Caco-2 (cell line): ENCODE measurements around the gene F5. TPM values are rescaled to one million over a fixed set of nuclear protein-coding genes. Genes with fewer than 3 reads are reported as not detected.

Experiments
- BruUV-seq: library from RNA; stranded (reverse); fragments of 400-500 nt; replicated peaks from 2 replicates; lab custom pipeline; 2021; lab: Mats Ljungman, UMichigan
- CTCF ChIA-PET: fragments of 300-600 bp; sonication (Branson Sonifier 250); formaldehyde crosslinking; loops from one replicate; lab custom pipeline; 2022; ENCODE audit warnings: antibody characterized with exemption; lab: Charles Lee
- POLR2A ChIA-PET: fragments of 300-600 bp; sonication (Branson Sonifier 250); formaldehyde crosslinking; loops from one replicate; lab custom pipeline; 2022; ENCODE audit warnings: antibody characterized with exemption; lab: Charles Lee
- DNase-seq, 2 experiments: peaks; one replicate each; pipeline versions ENCODE4 v3.0.0 to v3.0.0-alpha.2; 2020 to 2022
- H3K27me3 ChIP-seq: replicated peaks from 2 replicates; pipeline ENCODE4 v1.6.0; 2011; ENCODE audit warnings: low read length; ENCODE audit not compliant: control insufficient read depth, insufficient read depth
- H3K36me3 ChIP-seq: 2 replicates; pipeline ENCODE4 v1.5.1; 2011; ENCODE audit warnings: low read length; ENCODE audit not compliant: control insufficient read depth, insufficient read depth
- H3K4me1 ChIP-seq: fragments of 250-450 bp; sonication (Bioruptor Pico); 2 replicates; pipeline ENCODE4 v1.5.1; 2020; ENCODE audit warnings: mild to moderate bottlenecking
- H3K4me3 ChIP-seq: 2 replicates; pipeline ENCODE4 v1.5.1; 2011; ENCODE audit warnings: low read depth, mild to moderate bottlenecking, control low read depth, low read length
- H3K9me3 ChIP-seq: fragments of 250-450 bp; sonication (Bioruptor Pico); 2 replicates; pipeline ENCODE4 v1.5.1; 2020; ENCODE audit warnings: mild to moderate bottlenecking, moderate library complexity
- H3K27ac Mint-ChIP-seq: one replicate; pipeline ENCODE4 v1.8.0; 2022; ENCODE audit warnings: mixed read lengths; ENCODE audit not compliant: unreplicated experiment
- H3K27me3 Mint-ChIP-seq: one replicate; pipeline ENCODE4 v1.8.0; 2022; ENCODE audit warnings: mixed read lengths; ENCODE audit not compliant: insufficient read depth, unreplicated experiment
- H3K36me3 Mint-ChIP-seq: one replicate; pipeline ENCODE4 v1.8.0; 2022; ENCODE audit warnings: mild to moderate bottlenecking, mixed read lengths; ENCODE audit not compliant: insufficient read depth, unreplicated experiment
- H3K4me1 Mint-ChIP-seq: one replicate; pipeline ENCODE4 v1.8.0; 2022; ENCODE audit warnings: low read depth, mixed read lengths; ENCODE audit not compliant: unreplicated experiment
- H3K4me3 Mint-ChIP-seq: one replicate; pipeline ENCODE4 v1.8.0; 2022; ENCODE audit warnings: mild to moderate bottlenecking, moderate library complexity, mixed read lengths; ENCODE audit not compliant: unreplicated experiment
- H3K9me3 Mint-ChIP-seq: one replicate; pipeline ENCODE4 v1.8.0; 2022; ENCODE audit warnings: mixed read lengths; ENCODE audit not compliant: unreplicated experiment
- CTCF ChIP-seq, 2 experiments: fragments of 200-600 bp in 1 of 2; IDR thresholded peaks; 1 replicate in 1 of 2; 2 replicates in 1 of 2; pipeline versions ENCODE4 v1.5.1 to v1.8.0; 2011 to 2022; ENCODE audit warnings: antibody characterized with exemption in 1 of 2, control low read depth in 1 of 2, inconsistent platforms in 1 of 2, low read depth in 1 of 2, low read length in 1 of 2, mild to moderate bottlenecking in 1 of 2, moderate library complexity in 1 of 2; ENCODE audit not compliant: insufficient read depth in 1 of 2, severe bottlenecking in 1 of 2, unreplicated experiment in 1 of 2
- intact Hi-C: fragments of 100-400 bp; cut with micrococcal nuclease; formaldehyde crosslinking; loops from one replicate; pipeline ENCODE4 v1.10.0; 2022; ENCODE audit not compliant: unreplicated experiment
- total RNA-seq: library from RNA; stranded (reverse); gene quantifications from 2 replicates; pipeline ENCODE4 v1.2.3, GENCODE V29; 2022

F5 gene
- total RNA-seq, 1 experiment from 2014 or later = 0.50 TPM

DNA sequence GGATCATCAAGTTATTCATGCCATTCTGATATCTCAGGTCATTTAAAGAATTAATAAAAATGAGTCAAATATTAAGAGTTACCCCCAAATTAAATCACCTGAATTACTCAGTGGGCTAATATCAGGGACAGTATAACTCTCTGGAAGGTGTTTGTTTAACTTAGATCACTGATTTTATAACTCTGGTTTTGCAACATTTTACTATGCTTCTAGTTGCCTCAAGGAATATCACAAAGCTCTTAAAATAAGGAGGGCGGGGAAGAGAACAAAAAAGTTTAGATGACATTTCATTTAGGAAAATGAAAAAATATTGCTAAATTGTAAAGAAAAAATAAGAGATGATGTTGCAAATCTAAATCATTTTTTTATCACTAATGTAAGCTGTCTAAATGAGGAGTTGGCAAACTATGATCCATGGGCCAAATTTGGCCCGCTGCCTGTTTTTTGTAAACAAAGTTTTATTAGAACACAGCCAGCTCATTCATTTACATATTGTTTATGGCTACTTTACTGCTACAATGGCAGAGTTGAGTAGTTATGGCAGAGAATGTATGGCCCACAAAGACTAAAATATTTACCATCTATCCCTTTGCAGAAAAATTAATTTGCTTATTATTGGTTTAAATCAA, 68.6 kb downstream of the F5 start:
- TF ChIP-seq CTCF (IDR thresholded peaks at IDR 0.05; ENCODE audit: insufficient read depth in 1 of 2, low read depth in 1 of 2, low read length in 1 of 2, severe bottlenecking in 1 of 2, unreplicated experiment in 1 of 2) = no peak
- peaks cover 6% of the 10 kb centered on the region for H3K4me1 Mint-ChIP-seq
- POLR2A ChIA-PET = no interaction called here
- Histone ChIP-seq H3K4me3 (no peak overlapping the region), H3K9me3 (no peaks in the 10 kb centered on the region), H3K36me3 (no peaks in the 10 kb centered on the region), H3K4me1 (no peaks in the 10 kb centered on the region), H3K27me3 (no peaks in the 10 kb centered on the region)
- BruUV-seq = no TSS peak
- no peaks in the 10 kb centered on the region for H3K27me3 Mint-ChIP-seq
- H3K36me3 Mint-ChIP-seq = no peaks in the 10 kb centered on the region
- intact Hi-C loops = no loop called here
- no peak for DNase-seq
- CTCF ChIA-PET = interaction anchor here (0.6 kb wide), 1 partner anchor 8 kb away, joined by 3 read pairs; no protein-coding TSS in a partner anchor
- H3K27ac Mint-ChIP-seq = no peak overlapping the region
- no peaks in the 10 kb centered on the region for H3K9me3 Mint-ChIP-seq
- H3K4me3 Mint-ChIP-seq = no peak overlapping the region

- H3K36me3 Mint-ChIP-seq = no peaks in the 10 kb centered on the region
- H3K36me3 ChIP-seq = no peaks in the 10 kb centered on the region
- H3K27me3 Mint-ChIP-seq = no peaks in the 10 kb centered on the region
- H3K27me3 ChIP-seq = no peaks in the 10 kb centered on the region
- H3K4me3 Mint-ChIP-seq = no peak overlapping the region
- no peaks in the 10 kb centered on the region for H3K9me3 ChIP-seq
- DNase-seq = no peak
- no peak overlapping the region for H3K27ac Mint-ChIP-seq
- intact Hi-C loops = no loop called here
- no TSS peak for BruUV-seq
- H3K9me3 Mint-ChIP-seq = no peaks in the 10 kb centered on the region
- POLR2A ChIA-PET = no interaction called here
- no peak overlapping the region for H3K4me3 ChIP-seq
- CTCF ChIA-PET = no interaction called here
- H3K4me1 Mint-ChIP-seq = no peaks in the 10 kb centered on the region
- TF ChIP-seq CTCF (IDR thresholded peaks at IDR 0.05; ENCODE audit: insufficient read depth in 1 of 2, low read depth in 1 of 2, low read length in 1 of 2, severe bottlenecking in 1 of 2, unreplicated experiment in 1 of 2) = no peak
- H3K4me1 ChIP-seq = peaks cover 6% of the 10 kb centered on the region
These were observed 70.6 kb downstream of the F5 start for GRCh38 chr1:169515641-169516040.

DNA sequence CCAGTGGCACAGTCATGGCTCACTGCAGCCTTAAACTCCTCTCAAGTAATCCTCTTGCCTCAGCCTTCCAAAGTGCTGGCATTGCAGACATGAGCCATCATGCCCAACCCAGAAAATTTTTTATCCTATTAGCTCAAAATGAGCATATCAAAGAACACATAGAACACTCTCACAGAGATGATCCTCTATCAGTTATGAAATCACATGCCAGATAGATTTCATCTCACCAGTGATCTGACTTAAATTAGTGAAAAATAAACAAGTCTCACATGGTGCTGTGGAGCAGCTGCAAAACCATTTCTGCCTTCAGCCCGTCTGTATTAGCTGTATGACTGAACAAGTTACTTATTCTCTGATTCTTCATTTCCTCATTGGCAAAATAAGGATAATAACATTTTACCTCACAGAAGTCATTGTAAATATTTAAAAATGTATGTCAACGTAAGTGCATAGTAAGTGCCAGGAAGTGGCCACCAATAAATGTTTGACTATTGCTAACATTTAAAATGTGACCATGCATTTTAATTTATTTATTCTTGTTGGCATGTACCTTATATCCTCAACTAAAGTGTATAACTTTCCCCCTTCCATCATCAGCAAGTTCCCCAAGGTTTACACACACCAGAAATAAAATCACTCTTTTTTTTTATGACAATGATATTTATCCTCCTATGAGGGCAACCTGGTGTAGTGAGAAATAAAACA, 71.6 kb downstream of the F5 start:
- BruUV-seq = no TSS peak
- no peak overlapping the region for H3K4me3 Mint-ChIP-seq
- Histone ChIP-seq H3K36me3 (no peaks in the 10 kb centered on the region), H3K9me3 (no peaks in the 10 kb centered on the region), H3K27me3 (no peaks in the 10 kb centered on the region), H3K4me3 (no peak overlapping the region), H3K4me1 (peaks cover 15% of the 10 kb centered on the region)
- CTCF ChIA-PET = no interaction called here
- H3K9me3 Mint-ChIP-seq = no peaks in the 10 kb centered on the region
- DNase-seq = no peak
- TF ChIP-seq CTCF (IDR thresholded peaks at IDR 0.05; ENCODE audit: insufficient read depth in 1 of 2, low read depth in 1 of 2, low read length in 1 of 2, severe bottlenecking in 1 of 2, unreplicated experiment in 1 of 2) = no peak
- no peaks in the 10 kb centered on the region for H3K27me3 Mint-ChIP-seq
- H3K27ac Mint-ChIP-seq = no peak overlapping the region
- POLR2A ChIA-PET = no interaction called here
- no peaks in the 10 kb centered on the region for H3K36me3 Mint-ChIP-seq
- intact Hi-C loops = no loop called here
- peaks cover 8% of the 10 kb centered on the region for H3K4me1 Mint-ChIP-seq
